ENCODE measurements around the gene KIF1C. TPM values are rescaled to one million over a fixed set of nuclear protein-coding genes. Genes with fewer than 3 reads are reported as not detected.

KIF1C gene
- total RNA-seq, 2 experiments from 2014 or later, result 49.9 to 51.1 TPM

Other genes starting within 250 kb of the KIF1C start
- gene TM4SF5, start 226.1 kb upstream of the KIF1C start, total RNA-seq, result not detected
- gene VMO1, start 211.6 kb upstream of the KIF1C start, total RNA-seq, result not detected
- not detected for gene GLTPD2, start 209.0 kb upstream of the KIF1C start, total RNA-seq
- gene PSMB6, start 201.8 kb upstream of the KIF1C start, total RNA-seq, result 100 to 1,000 TPM; 146 to 154 TPM
- gene PLD2, start 190.8 kb upstream of the KIF1C start, total RNA-seq, result 1 to 10 TPM; 4.2 to 5.4 TPM
- gene MINK1, start 164.6 kb upstream of the KIF1C start, total RNA-seq, result 10 to 100 TPM; 34.7 to 37.7 TPM
- 1 to 10 TPM; 2.2 to 2.3 TPM for gene C17orf107, start 98.4 kb upstream of the KIF1C start, total RNA-seq
- gene CHRNE, start 94.9 kb upstream of the KIF1C start, total RNA-seq, result under 1 TPM; 0.42 to 0.47 TPM
- gene GP1BA, start 65.7 kb upstream of the KIF1C start, total RNA-seq, result not detected
- gene SLC25A11, start 57.9 kb upstream of the KIF1C start, total RNA-seq, result 10 to 100 TPM; 80.9 to 89.3 TPM
- 100 to 1,000 TPM; 165 to 166 TPM for gene RNF167, start 57.7 kb upstream of the KIF1C start, total RNA-seq
- 1,000 to 10,000 TPM; 1,791 to 1,802 TPM for gene PFN1, start 49.4 kb upstream of the KIF1C start, total RNA-seq
- 10 to 100 TPM; 27.8 to 30.7 TPM for gene ENO3, start 46.8 kb upstream of the KIF1C start, total RNA-seq
- 10 to 100 TPM; 62.2 to 63.6 TPM for gene SPAG7, start 30.1 kb upstream of the KIF1C start, total RNA-seq
- gene CAMTA2, start 10.3 kb upstream of the KIF1C start, total RNA-seq, result 100 to 1,000 TPM; 107 to 108 TPM
- gene INCA1, start 428 bp upstream of the KIF1C start, total RNA-seq, result under 1 TPM; 0.29 to 0.36 TPM
- gene SLC52A1, start 37.5 kb downstream of the KIF1C start, total RNA-seq, result not detected
- 1 to 10 TPM; 2.3 to 2.4 TPM for gene ZFP3, start 80.5 kb downstream of the KIF1C start, total RNA-seq
- gene ZNF232, start 113.9 kb downstream of the KIF1C start, total RNA-seq, result 10 to 100 TPM; 24.0 to 27.5 TPM
- gene USP6, start 118.1 kb downstream of the KIF1C start, total RNA-seq, result under 1 TPM; 0.04 to 0.10 TPM
- gene ZNF594, start 193.9 kb downstream of the KIF1C start, total RNA-seq, result 1 to 10 TPM; 6.8 to 7.7 TPM
- not detected for gene SCIMP, start 236.9 kb downstream of the KIF1C start, total RNA-seq

All from activated naive CD8-positive, alpha-beta T cell treated with anti-CD3 and anti-CD28 coated beads for 36 hours (primary cell).